Trophoblast cell (in vitro differentiated cells and primary cell): ENCODE measurements around the gene KIAA0513.
A peak's percentile ranks its signal among the peaks of the same experiment; 100 is the strongest.

Experiments
- DNase-seq, 2 donors: peaks; one replicate each; pipeline ENCODE4 v3.0.0-alpha.2; 2016
- H2AFZ ChIP-seq: 2 replicates; pipeline ENCODE4 v1.6.1; 2013; ENCODE audit warnings: low read length, moderate library complexity, mild to moderate bottlenecking; ENCODE audit not compliant: insufficient read depth, poor library complexity
- H2AK5ac ChIP-seq: 2 replicates; pipeline ENCODE4 v1.6.1; 2013; ENCODE audit warnings: mild to moderate bottlenecking, low read length
- H2BK120ac ChIP-seq: 2 replicates; pipeline ENCODE4 v1.6.1; 2013; ENCODE audit warnings: low read length, mild to moderate bottlenecking, moderate library complexity; ENCODE audit not compliant: insufficient read depth, poor library complexity
- H2BK12ac ChIP-seq: 2 replicates; pipeline ENCODE4 v1.6.1; 2013; ENCODE audit warnings: mild to moderate bottlenecking, low read length, moderate library complexity
- H2BK5ac ChIP-seq: 2 replicates; pipeline ENCODE4 v1.6.1; 2013; ENCODE audit warnings: low read length, low read depth, moderate library complexity, mild to moderate bottlenecking; ENCODE audit not compliant: poor library complexity
- H3K14ac ChIP-seq: 2 replicates; pipeline ENCODE4 v1.6.1; 2013; ENCODE audit warnings: mild to moderate bottlenecking, low read length
- H3K18ac ChIP-seq: 2 replicates; pipeline ENCODE4 v1.6.1; 2013; ENCODE audit warnings: mild to moderate bottlenecking, low read length
- H3K23ac ChIP-seq: 2 replicates; pipeline ENCODE4 v1.6.1; 2013; ENCODE audit warnings: low read length
- H3K27ac ChIP-seq: 2 replicates; pipeline ENCODE4 v1.5.1; 2013; ENCODE audit warnings: low read depth, mild to moderate bottlenecking, inconsistent platforms, low read length, moderate library complexity
- H3K27me3 ChIP-seq: 2 replicates; pipeline ENCODE4 v1.6.1; 2013; ENCODE audit warnings: inconsistent platforms, mild to moderate bottlenecking, low read length, moderate library complexity; ENCODE audit not compliant: insufficient read depth
- H3K36me3 ChIP-seq, 2 experiments: 1 replicate in 1 of 2; 2 replicates in 1 of 2; pipeline ENCODE4 v1.6.1; 2013; ENCODE audit warnings: low read length in 2 of 2, mild to moderate bottlenecking in 2 of 2, moderate library complexity in 1 of 2; ENCODE audit not compliant: insufficient read depth in 2 of 2, control insufficient read depth in 1 of 2
- H3K4ac ChIP-seq: 2 replicates; pipeline ENCODE4 v1.6.1; 2013; ENCODE audit warnings: low read depth, mild to moderate bottlenecking, low read length, moderate library complexity
- H3K4me1 ChIP-seq, 2 experiments: 1 replicate in 1 of 2; 2 replicates in 1 of 2; pipeline ENCODE4 v1.6.1; 2013; ENCODE audit warnings: low read length in 2 of 2, mild to moderate bottlenecking in 2 of 2, moderate library complexity in 1 of 2; ENCODE audit not compliant: insufficient read depth in 2 of 2, control insufficient read depth in 1 of 2
- H3K4me2 ChIP-seq: 2 replicates; pipeline ENCODE4 v1.6.1; 2013; ENCODE audit warnings: inconsistent platforms, mild to moderate bottlenecking, low read length, moderate library complexity
- H3K4me3 ChIP-seq: 2 replicates; pipeline ENCODE4 v1.5.1; 2013; ENCODE audit warnings: mild to moderate bottlenecking, low read depth, low read length, inconsistent platforms
- H3K79me1 ChIP-seq: one replicate; pipeline ENCODE4 v1.6.1; 2013; ENCODE audit warnings: low read length
- H3K79me2 ChIP-seq: 2 replicates; pipeline ENCODE4 v1.6.1; 2013; ENCODE audit warnings: low read length, mild to moderate bottlenecking; ENCODE audit not compliant: control insufficient read depth, insufficient read depth, poor library complexity
- H3K9ac ChIP-seq: 2 replicates; pipeline ENCODE4 v1.6.1; 2013; ENCODE audit warnings: mild to moderate bottlenecking, low read length
- H3K9me3 ChIP-seq: 2 replicates; pipeline ENCODE4 v1.6.1; 2013; ENCODE audit warnings: low read depth, mild to moderate bottlenecking, control low read depth, inconsistent platforms, low read length; ENCODE audit not compliant: insufficient read depth
- H4K12ac ChIP-seq: 2 replicates; pipeline ENCODE4 v1.6.1; 2013; ENCODE audit warnings: low read depth, mild to moderate bottlenecking, low read length, moderate library complexity
- H4K8ac ChIP-seq: 2 replicates; pipeline ENCODE4 v1.6.1; 2013; ENCODE audit warnings: low read depth, mild to moderate bottlenecking, low read length, moderate library complexity
- H4K91ac ChIP-seq: one replicate; pipeline ENCODE4 v1.6.1; 2013; ENCODE audit warnings: low read depth, mild to moderate bottlenecking, low read length, moderate library complexity
- WGBS: extraction: QIAGEN DNeasy Blood & Tissue Kit; methylation state at CpG from one replicate; pipeline ENCODE4 v1.1.7; 2013; ENCODE audit warnings: missing lambda C conversion rate; ENCODE audit not compliant: insufficient read length, insufficient coverage; ENCODE audit errors: extremely low coverage; 5-methylcytosine and 5-hydroxymethylcytosine counted together

Gene KIAA0513

GRCh38 chr16:84990782-84991181 is 36.8 kb upstream of the KIAA0513 start:
- no peak overlapping the region for H4K12ac ChIP-seq
- H3K79me2 ChIP-seq, result peaks cover 2% of the 10 kb centered on the region
- H3K79me1 ChIP-seq, result no peaks in the 10 kb centered on the region
- H3K4me2 ChIP-seq, result no peak overlapping the region
- no peak overlapping the region for H3K14ac ChIP-seq
- H4K91ac ChIP-seq, result no peak overlapping the region
- no peak overlapping the region for H2AFZ ChIP-seq
- no peaks in the 10 kb centered on the region for H3K27me3 ChIP-seq
- no peak overlapping the region for H2AK5ac ChIP-seq
- DNase-seq, result no peak
- H3K36me3 ChIP-seq, result peaks cover 52 to 62% of the 10 kb centered on the region in 2 experiments
- no peak overlapping the region for H3K18ac ChIP-seq
- no peak overlapping the region for H3K23ac ChIP-seq
- H3K4ac ChIP-seq, result no peak overlapping the region
- no peak overlapping the region for H3K27ac ChIP-seq
- H4K8ac ChIP-seq, result no peak overlapping the region
- no CpG with 5 or more reads among the region's 9 CpGs for WGBS
- no peak overlapping the region for H2BK5ac ChIP-seq
- no peak overlapping the region for H3K4me3 ChIP-seq
- no peak overlapping the region for H2BK120ac ChIP-seq
- no peak overlapping the region for H2BK12ac ChIP-seq
- H3K9me3 ChIP-seq, result peaks cover 2% of the 10 kb centered on the region
- H3K9ac ChIP-seq, result no peak overlapping the region
- H3K4me1 ChIP-seq, result peaks cover 3 to 13% of the 10 kb centered on the region in 2 experiments

DNA sequence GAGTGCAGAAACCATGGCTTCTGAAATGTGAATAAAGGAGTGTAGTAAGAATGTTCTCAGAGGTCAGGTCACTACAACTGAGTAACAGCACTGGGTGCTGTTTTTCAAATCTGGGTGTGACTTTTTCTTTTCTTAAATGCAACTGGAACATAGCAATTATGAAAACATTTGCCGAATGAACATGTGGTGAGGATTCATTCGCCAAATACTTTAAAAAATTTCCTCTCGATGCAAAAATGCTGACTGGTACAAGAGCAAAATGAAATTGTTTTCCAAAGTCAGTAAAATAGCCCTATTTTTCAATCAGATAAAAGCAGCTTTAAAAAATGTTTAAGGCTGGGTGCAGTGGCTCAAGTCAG is 34.9 kb upstream of the KIAA0513 start:
- no peak overlapping the region for H3K4me3 ChIP-seq
- H2BK120ac ChIP-seq, result no peak overlapping the region
- no peak overlapping the region for H3K4ac ChIP-seq
- H3K27me3 ChIP-seq, result no peaks in the 10 kb centered on the region
- peaks cover 40 to 46% of the 10 kb centered on the region in 2 experiments for H3K36me3 ChIP-seq
- no peak overlapping the region for H2BK5ac ChIP-seq
- no peaks in the 10 kb centered on the region for H3K79me1 ChIP-seq
- H4K91ac ChIP-seq, result no peak overlapping the region
- H2BK12ac ChIP-seq, result no peak overlapping the region
- DNase-seq, result no peak
- peaks cover 2% of the 10 kb centered on the region for H3K9me3 ChIP-seq
- H3K27ac ChIP-seq, result no peak overlapping the region
- no peak overlapping the region for H3K14ac ChIP-seq
- no peak overlapping the region for H2AFZ ChIP-seq
- no peak overlapping the region for H4K12ac ChIP-seq
- H3K79me2 ChIP-seq, result peaks cover 2% of the 10 kb centered on the region
- no peak overlapping the region for H3K23ac ChIP-seq
- no peak overlapping the region for H4K8ac ChIP-seq
- H2AK5ac ChIP-seq, result no peak overlapping the region
- H3K9ac ChIP-seq, result no peak overlapping the region
- whole genome bisulfite sequencing, result no CpG with 5 or more reads among the region's 3 CpGs
- H3K18ac ChIP-seq, result no peak overlapping the region
- no peak overlapping the region for H3K4me2 ChIP-seq
- peaks cover 3 to 13% of the 10 kb centered on the region in 2 experiments for H3K4me1 ChIP-seq

- Histone ChIP-seq H2BK12ac (no peak overlapping the region), H2BK120ac (no peak overlapping the region), H3K14ac (no peak overlapping the region), H3K4me1 (peaks cover 3 to 13% of the 10 kb centered on the region in 2 experiments), H4K12ac (no peak overlapping the region), H3K79me1 (peaks cover 2% of the 10 kb centered on the region), H3K27me3 (no peaks in the 10 kb centered on the region), H3K18ac (no peak overlapping the region), H3K36me3 (peaks cover 30 to 35% of the 10 kb centered on the region in 2 experiments), H3K9me3 (peaks cover 2% of the 10 kb centered on the region), H3K79me2 (peaks cover 5% of the 10 kb centered on the region), H3K23ac (no peak overlapping the region), H2BK5ac (peak overlapping the region; percentile 21), H2AFZ (no peak overlapping the region), H3K4ac (no peak overlapping the region), H2AK5ac (no peak overlapping the region), H4K8ac (no peak overlapping the region), H3K27ac (peak overlapping the region; percentile 50), H4K91ac (no peak overlapping the region), H3K4me2 (no peak overlapping the region), H3K9ac (no peak overlapping the region), H3K4me3 (no peak overlapping the region)
- WGBS, result no CpG with 5 or more reads among the region's 8 CpGs
- no peak for DNase-seq
These were observed 33.7 kb upstream of the KIAA0513 start for GRCh38 chr16:84993926-84994325.

DNA sequence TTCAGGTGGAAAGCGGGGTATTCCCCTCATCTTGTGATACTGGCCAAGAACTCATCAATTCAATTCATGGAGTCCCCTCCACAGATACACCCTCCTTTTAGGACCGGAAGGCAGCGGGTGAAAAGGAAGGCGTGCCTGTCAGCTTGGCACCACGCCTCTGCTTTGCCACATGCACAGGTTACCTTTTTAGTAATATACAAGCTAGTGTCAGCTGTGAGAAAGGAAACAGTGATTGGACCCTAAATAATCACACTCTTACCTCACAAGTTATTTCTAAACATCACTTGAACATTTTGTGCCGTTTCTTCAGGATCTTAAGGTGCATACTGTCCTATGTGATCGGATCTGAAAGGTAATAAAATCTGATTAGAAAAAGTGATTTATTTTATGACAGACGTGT is 31.9 kb upstream of the KIAA0513 start:
- no peak for DNase-seq
- peaks cover 20 to 23% of the 10 kb centered on the region in 2 experiments for H3K36me3 ChIP-seq
- no peak overlapping the region for H4K8ac ChIP-seq
- H2BK120ac ChIP-seq, result no peak overlapping the region
- no peak overlapping the region for H2AK5ac ChIP-seq
- no peak overlapping the region for H3K4ac ChIP-seq
- no peak overlapping the region for H3K4me3 ChIP-seq
- H2AFZ ChIP-seq, result no peak overlapping the region
- H3K79me2 ChIP-seq, result peaks cover 5% of the 10 kb centered on the region
- peaks cover 2% of the 10 kb centered on the region for H3K9me3 ChIP-seq
- H3K18ac ChIP-seq, result no peak overlapping the region
- H3K4me1 ChIP-seq, result peaks cover 5 to 15% of the 10 kb centered on the region in 2 experiments
- no peak overlapping the region for H4K12ac ChIP-seq
- no peak overlapping the region for H3K23ac ChIP-seq
- no peak overlapping the region for H2BK5ac ChIP-seq
- no peak overlapping the region for H3K27ac ChIP-seq
- no peak overlapping the region for H3K4me2 ChIP-seq
- H3K79me1 ChIP-seq, result peaks cover 2% of the 10 kb centered on the region
- H3K27me3 ChIP-seq, result no peaks in the 10 kb centered on the region
- H4K91ac ChIP-seq, result no peak overlapping the region
- no CpG with 5 or more reads among the region's 8 CpGs for WGBS
- no peak overlapping the region for H3K9ac ChIP-seq
- no peak overlapping the region for H3K14ac ChIP-seq
- no peak overlapping the region for H2BK12ac ChIP-seq
